K562 (cell line): ENCODE results near the gene AEN. TPM values are rescaled to one million over a fixed set of nuclear protein-coding genes. Genes with fewer than 3 reads are reported as not detected.

Experiments used
- CAMTA2 ChIP-seq: fragments of 250-450 bp; sonication (Bioruptor Pico); conservative IDR thresholded peaks from 2 replicates; pipeline ENCODE4 v1.5.1; 2022
- CBFA2T2 ChIP-seq: fragments of 450-650 bp; conservative IDR thresholded peaks from 2 replicates; pipeline ENCODE4 v1.6.1; 2017; ENCODE audit warnings: mild to moderate bottlenecking
- HOMEZ ChIP-seq: fragments of 250-450 bp; sonication (Bioruptor Pico); IDR thresholded peaks from 2 replicates; pipeline ENCODE4 v1.4.0; 2020; ENCODE audit warnings: mild to moderate bottlenecking, moderate library complexity
- KAT2B ChIP-seq: IDR thresholded peaks from one replicate; pipeline ENCODE4 v1.6.1; 2012; ENCODE audit warnings: low read depth, mild to moderate bottlenecking, control low read depth, inconsistent platforms, low read length, moderate library complexity
- KDM5B ChIP-seq: fragments of 200-600 bp; sonication (generic); IDR thresholded peaks from 2 replicates; pipeline ENCODE4 v1.6.1; 2012; ENCODE audit warnings: low read depth, mild to moderate bottlenecking, moderate library complexity, low read length, control low read depth, inconsistent platforms; ENCODE audit not compliant: insufficient replicate concordance
- MEIS2 ChIP-seq: fragments of 450-650 bp; IDR thresholded peaks from 2 replicates; pipeline ENCODE4 v1.6.1; 2014; ENCODE audit warnings: mild to moderate bottlenecking; ENCODE audit not compliant: partially characterized antibody
- PBX2 ChIP-seq, 2 experiments: IDR thresholded peaks in 1 of 2; conservative IDR thresholded peaks in 1 of 2; 2 replicates each; pipeline ENCODE4 v1.6.1; 2016; ENCODE audit warnings: low read depth in 2 of 2, mild to moderate bottlenecking in 1 of 2, missing compliant biosample characterization in 1 of 2, missing genetic modification characterization in 1 of 2, moderate library complexity in 1 of 2
- RCOR1 ChIP-seq, 2 experiments: IDR thresholded peaks; 2 replicates each; pipeline ENCODE4 v1.6.1; 2012; ENCODE audit warnings: low read depth in 2 of 2, low read length in 2 of 2, borderline replicate concordance in 1 of 2, improper control_type of control experiment in 1 of 2
- SMARCB1 ChIP-seq: IDR thresholded peaks from 2 replicates; pipeline ENCODE4 v1.6.1; 2011; ENCODE audit warnings: improper control_type of control experiment, low read depth; ENCODE audit not compliant: insufficient read length
- TFAM ChIP-seq: fragments of 250-450 bp; sonication (Bioruptor Pico); conservative IDR thresholded peaks from 2 replicates; pipeline ENCODE4 v1.5.0; 2021; ENCODE audit warnings: mild to moderate bottlenecking, moderate library complexity
- THRA ChIP-seq: fragments of 450-650 bp; IDR thresholded peaks from 2 replicates; pipeline ENCODE4 v1.6.1; 2017; ENCODE audit warnings: mild to moderate bottlenecking, moderate library complexity
- ZKSCAN1 ChIP-seq: fragments of 150-350 bp; IDR thresholded peaks from 2 replicates; pipeline ENCODE4 v1.6.1; 2016; ENCODE audit warnings: low read depth, low read length
- ZNF23 ChIP-seq: fragments of 250-450 bp; sonication (Bioruptor Pico); IDR thresholded peaks from 2 replicates; pipeline ENCODE4 v1.4.0; 2020; ENCODE audit warnings: mild to moderate bottlenecking
- ZNF384 ChIP-seq: IDR thresholded peaks from 2 replicates; pipeline ENCODE4 v1.6.1; 2012; ENCODE audit warnings: low read depth, low read length, improper control_type of control experiment
- ZNF444 ChIP-seq: fragments of 250-450 bp; sonication (Bioruptor Pico); IDR thresholded peaks from 2 replicates; pipeline ENCODE4 v1.4.0; 2020; ENCODE audit warnings: mild to moderate bottlenecking, moderate library complexity
- ZNF586 ChIP-seq: fragments of 450-650 bp; formaldehyde crosslinking; conservative IDR thresholded peaks from 2 replicates; pipeline ENCODE4 v1.4.0; 2020; ENCODE audit warnings: mild to moderate bottlenecking, moderate library complexity
- ZNF76 ChIP-seq: fragments of 250-450 bp; sonication (Bioruptor Pico); IDR thresholded peaks from 2 replicates; pipeline ENCODE4 v1.4.0; 2020; ENCODE audit warnings: mild to moderate bottlenecking, moderate library complexity, borderline replicate concordance
- ZSCAN29 ChIP-seq: fragments of 450-650 bp; IDR thresholded peaks from 2 replicates; pipeline ENCODE4 v1.6.1; 2017
- polyA plus RNA-seq, 8 experiments: library from polyadenylated mRNA; depleted of rRNA in 4 of 8; stranded (reverse) in 5 of 8; unstranded in 3 of 8; fragments of >200 nt; fragmentation: Nextera tagmentation in 2 of 8; fragmentation: Illumina TruSeq in 1 of 8; extraction: Ambion mirVana in 2 of 8; extraction: Trizol in 1 of 8; gene quantifications; 2 replicates each; pipeline versions ENCODE4 v1.2.1 to v1.2.3, GENCODE V29; 2011 to 2014; ENCODE audit warnings: inconsistent platforms in 1 of 8, missing spikeins in 1 of 8
- total RNA-seq, 7 experiments: library from RNA; depleted of rRNA in 6 of 7; stranded (reverse); fragments of >200 nt in 6 of 7; fragmentation: Illumina TruSeq in 2 of 7; extraction: Trizol in 2 of 7; gene quantifications; 2 replicates each; pipeline versions ENCODE4 v1.2.1 to v1.2.3, GENCODE V29; 2011 to 2021; ENCODE audit warnings: low replicate concordance in 1 of 7
- TF ChIP-seq, protein P1 (sequence below): fragments of 250-450 bp; sonication (Bioruptor Pico); IDR thresholded peaks from 2 replicates; pipeline ENCODE4 v1.8.0; 2022; ENCODE audit warnings: moderate library complexity, mild to moderate bottlenecking, inconsistent platforms

Gene AEN
- total and polyA plus RNA-seq, 9 of the 15 experiments (the other 6 are each of a cell fraction or from before 2014, with no cell fraction given), result 9.0 to 51.0 (median 32.8) TPM

DNA sequence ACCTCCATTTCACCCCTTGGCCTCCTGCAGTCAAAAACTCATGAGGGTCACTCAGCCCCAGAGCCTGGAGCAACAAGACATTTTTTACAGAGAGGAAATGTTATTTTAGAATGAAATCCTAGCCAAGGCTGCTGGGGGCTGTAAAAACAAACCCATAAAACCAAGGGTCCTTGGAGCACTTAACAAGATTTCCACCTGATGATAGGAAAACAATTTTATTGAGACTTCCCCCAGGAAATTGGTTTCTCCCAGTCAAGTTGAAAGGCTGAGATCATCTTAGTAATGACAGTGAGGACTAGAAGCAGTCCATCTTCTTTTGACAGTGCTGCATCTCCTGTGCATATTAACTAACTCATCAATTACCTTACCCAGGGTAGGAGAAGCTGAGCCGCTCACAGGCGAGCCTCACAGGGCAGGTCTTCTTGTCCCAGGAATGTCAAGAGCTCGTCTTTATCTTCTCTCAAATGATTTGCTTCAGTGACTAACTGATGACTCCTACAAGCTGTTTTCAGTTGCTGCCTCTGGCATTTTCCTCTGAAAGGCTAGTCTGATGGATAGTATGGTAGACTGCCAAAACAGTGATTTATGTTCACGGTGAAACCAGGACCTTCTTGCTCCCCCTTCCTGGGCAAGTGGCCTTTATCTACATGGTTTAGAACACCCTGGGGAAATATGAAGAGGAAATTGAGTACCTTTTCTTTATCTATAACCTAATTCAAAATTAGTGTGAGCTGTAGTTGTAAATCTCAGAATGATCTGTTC is 34.6 kb upstream of the AEN start (continued):
- TF ChIP-seq, protein P1, sequence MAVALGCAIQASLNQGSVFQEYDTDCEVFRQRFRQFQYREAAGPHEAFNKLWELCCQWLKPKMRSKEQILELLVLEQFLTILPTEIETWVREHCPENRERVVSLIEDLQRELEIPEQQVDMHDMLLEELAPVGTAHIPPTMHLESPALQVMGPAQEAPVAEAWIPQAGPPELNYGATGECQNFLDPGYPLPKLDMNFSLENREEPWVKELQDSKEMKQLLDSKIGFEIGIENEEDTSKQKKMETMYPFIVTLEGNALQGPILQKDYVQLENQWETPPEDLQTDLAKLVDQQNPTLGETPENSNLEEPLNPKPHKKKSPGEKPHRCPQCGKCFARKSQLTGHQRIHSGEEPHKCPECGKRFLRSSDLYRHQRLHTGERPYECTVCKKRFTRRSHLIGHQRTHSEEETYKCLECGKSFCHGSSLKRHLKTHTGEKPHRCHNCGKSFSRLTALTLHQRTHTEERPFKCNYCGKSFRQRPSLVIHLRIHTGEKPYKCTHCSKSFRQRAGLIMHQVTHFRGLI (CRISPR knock-in tag), result no peak
- TF ChIP-seq HOMEZ (CRISPR knock-in tag) (no peak), ZSCAN29 (no peak), ZKSCAN1 (no peak), ZNF384 (no peak), SMARCB1 (no peak), THRA (no peak), ZNF586 (CRISPR knock-in tag) (no peak), KDM5B (no peak), MEIS2 (peak; percentile 67), CBFA2T2 (no peak), RCOR1 (IDR thresholded peaks at IDR 0.05; ENCODE audit: borderline replicate concordance in 1 of 2, low read depth in 2 of 2, low read length in 2 of 2) (no peak), KAT2B (no peak), ZNF76 (CRISPR knock-in tag) (no peak), CAMTA2 (no peak), PBX2 (CRISPR knock-in tag; IDR thresholded peaks at IDR 0.05; ENCODE audit: low read depth) (no peak), PBX2 (tag; conservative IDR thresholded peaks at IDR 0.05; ENCODE audit: low read depth) (peak; percentile 54), ZNF23 (CRISPR knock-in tag) (no peak), ZNF444 (CRISPR knock-in tag) (no peak), TFAM (CRISPR knock-in tag) (no peak)
